ENCODE results near the gene RND1.

DNA sequence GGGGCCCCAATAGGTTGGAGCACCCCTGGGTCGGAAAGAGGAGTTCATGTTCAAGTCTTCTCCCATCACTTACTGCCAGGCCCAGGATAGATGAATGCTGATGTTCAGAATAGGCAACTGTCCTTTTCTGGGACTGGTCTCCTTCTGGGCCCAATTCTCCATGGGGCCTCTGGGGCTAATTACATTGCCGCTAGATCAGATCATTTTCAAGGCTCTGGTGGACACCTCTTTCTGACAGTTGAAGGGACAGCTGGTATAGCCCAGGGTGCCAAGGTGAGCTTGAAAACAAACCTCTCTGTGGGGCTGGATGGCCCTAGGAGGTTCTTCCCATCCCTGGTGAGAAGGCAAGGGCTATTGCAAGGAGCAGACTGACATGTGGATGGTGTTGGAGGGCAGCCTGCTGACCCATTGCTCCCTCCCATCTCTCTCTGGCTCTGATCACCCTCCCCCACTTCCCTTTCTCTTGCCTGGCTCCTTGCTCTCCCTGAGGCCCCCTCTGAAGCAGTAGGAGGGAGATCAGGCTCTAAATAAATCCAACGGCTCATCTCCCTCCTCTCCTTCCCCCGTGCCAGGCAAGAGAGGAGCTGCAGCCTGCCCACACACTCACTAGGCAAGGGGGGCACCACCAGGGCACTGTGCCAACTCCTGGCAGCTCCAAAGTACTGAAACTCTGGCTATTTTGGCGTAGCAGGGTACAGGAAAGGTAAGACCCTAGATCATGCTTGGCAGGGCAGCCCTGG, 45.5 kb downstream of the RND1 start:
- TF ChIP-seq POLR2A (IDR thresholded peaks at IDR 0.05) = no peak
- TF ChIP-seq, protein P1, sequence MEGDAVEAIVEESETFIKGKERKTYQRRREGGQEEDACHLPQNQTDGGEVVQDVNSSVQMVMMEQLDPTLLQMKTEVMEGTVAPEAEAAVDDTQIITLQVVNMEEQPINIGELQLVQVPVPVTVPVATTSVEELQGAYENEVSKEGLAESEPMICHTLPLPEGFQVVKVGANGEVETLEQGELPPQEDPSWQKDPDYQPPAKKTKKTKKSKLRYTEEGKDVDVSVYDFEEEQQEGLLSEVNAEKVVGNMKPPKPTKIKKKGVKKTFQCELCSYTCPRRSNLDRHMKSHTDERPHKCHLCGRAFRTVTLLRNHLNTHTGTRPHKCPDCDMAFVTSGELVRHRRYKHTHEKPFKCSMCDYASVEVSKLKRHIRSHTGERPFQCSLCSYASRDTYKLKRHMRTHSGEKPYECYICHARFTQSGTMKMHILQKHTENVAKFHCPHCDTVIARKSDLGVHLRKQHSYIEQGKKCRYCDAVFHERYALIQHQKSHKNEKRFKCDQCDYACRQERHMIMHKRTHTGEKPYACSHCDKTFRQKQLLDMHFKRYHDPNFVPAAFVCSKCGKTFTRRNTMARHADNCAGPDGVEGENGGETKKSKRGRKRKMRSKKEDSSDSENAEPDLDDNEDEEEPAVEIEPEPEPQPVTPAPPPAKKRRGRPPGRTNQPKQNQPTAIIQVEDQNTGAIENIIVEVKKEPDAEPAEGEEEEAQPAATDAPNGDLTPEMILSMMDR (IDR thresholded peaks at IDR 0.05) = no peak

Measured in tibial nerve (tissue), 3 donors.